Pons (tissue), 1 donor: Measurements from ENCODE around the gene LRRC25.
"Not testable (repeated sequence)": the region's sequence is repeated elsewhere in the genome, so short reads cannot be mapped to it uniquely, and the experiment has no call there.

Source experiments
- DNase-seq: peaks from one replicate; pipeline ENCODE4 v3.0.0-alpha.2; 2016; ENCODE audit warnings: low spot score

The LRRC25 gene

GRCh38 chr19:18424890-18425514 is 27.6 kb upstream of the LRRC25 start:
- DNase-seq: no peak

- DNase-seq: no peak
These were observed 26.9 kb upstream of the LRRC25 start for GRCh38 chr19:18424122-18424889.

GRCh38 chr19:18423258-18424020 is 26.0 kb upstream of the LRRC25 start:
- DNase-seq: no peak

DNA sequence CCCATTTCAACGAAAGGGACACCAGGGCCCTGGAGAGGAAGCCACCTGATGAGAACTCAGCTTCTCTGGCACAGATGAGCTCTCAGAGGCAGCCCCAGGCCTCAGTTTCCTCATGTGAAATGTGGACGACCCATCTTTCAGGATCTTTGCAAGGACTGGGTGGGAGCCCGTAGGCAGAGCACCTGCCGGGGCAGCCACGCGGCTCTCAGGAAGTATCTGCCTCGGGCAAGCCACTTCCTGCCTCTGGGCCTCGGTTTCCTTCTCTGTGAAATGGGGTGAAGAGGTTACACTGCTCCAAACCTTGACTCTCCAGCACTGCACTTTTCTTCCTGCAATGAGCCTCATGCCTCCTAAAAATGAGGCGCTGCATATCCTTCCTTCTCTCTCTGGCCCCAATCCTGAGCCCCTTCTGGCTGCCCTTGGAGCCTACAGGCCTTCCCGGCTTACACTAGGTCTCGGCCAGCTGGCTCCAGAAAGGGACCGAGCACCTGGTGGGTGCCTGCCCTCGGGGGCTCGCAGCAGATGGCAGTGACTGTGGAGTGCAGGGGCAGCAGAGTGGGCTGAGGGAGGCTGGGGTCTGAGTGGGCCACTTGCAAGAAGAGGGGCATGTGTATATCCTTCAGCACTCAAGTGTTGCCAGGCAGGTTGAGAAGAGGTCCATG is 25.2 kb upstream of the LRRC25 start:
- no peak for DNase-seq

GRCh38 chr19:18421371-18421959 is 24.0 kb upstream of the LRRC25 start:
- no peak for DNase-seq

DNA sequence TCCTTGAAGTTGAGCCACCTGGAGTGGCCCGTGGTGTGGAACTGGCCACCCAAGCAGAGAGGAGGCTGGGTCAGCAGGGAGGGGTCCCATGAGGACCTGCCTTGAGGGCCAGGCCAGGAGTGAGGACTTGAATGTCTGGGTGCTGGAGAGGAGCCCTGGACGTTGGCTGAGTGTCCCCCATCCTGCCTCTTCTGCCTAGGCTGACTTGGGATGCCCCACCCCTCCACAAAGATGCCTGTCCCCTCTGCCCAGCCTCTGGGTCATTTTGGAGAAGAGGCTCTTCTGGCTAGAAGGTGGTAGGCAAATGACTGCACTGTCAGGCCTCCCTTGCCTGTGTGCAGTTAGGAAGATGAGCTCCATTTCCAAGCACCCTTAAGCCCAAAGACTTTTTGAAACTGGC is 23.5 kb upstream of the LRRC25 start:
- DNase-seq: no peak

DNA sequence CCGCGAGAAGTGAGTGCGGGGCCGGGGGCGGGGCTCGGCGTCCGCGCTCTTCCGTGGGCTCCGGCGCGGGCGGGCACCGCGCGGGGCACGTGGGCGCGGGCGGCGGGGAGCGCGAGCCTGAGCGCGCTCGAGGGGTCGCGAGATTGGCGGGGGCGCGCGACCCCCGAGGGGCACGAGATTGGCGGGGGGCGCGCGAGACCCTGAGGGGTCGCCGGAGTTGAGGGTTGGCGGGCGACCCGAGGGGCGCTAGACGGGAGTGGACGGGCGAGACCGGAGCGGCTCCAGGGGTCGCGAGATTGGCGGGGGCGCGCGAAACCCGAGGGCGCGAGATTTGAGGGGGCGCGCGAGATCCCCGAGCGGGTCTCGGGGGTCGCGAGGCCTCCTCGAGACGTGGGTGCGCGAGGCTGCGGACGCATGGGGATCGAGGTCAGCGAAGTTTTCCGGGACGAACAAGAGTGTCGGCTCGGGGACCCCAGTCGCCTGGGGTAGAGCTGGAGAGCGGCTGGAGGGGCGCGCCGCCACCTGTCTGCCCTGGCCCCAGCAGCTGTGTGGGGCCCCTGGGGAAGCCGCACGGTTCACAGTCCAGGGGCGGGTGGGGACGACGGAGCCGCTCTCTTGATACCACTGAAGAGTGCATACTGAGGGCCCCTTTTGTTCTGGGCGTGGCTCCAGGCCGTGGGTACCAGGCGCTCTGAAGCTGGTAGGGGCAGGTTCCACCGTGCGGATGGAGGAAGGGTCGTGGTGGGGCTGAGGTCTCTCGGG is 22.5 kb upstream of the LRRC25 start:
- DNase-seq: no peak

GRCh38 chr19:18419195-18419698 is 21.8 kb upstream of the LRRC25 start, which contains the start of gene SSBP4:
TSS of gene SSBP4 (plus strand) at chr19:18419398. CDS start at chr19:18419649, 251 bp downstream.
- DNase-seq: no peak

- DNase-seq: no peak
These were observed 21.2 kb upstream of the LRRC25 start for GRCh38 chr19:18418483-18419194.

DNA sequence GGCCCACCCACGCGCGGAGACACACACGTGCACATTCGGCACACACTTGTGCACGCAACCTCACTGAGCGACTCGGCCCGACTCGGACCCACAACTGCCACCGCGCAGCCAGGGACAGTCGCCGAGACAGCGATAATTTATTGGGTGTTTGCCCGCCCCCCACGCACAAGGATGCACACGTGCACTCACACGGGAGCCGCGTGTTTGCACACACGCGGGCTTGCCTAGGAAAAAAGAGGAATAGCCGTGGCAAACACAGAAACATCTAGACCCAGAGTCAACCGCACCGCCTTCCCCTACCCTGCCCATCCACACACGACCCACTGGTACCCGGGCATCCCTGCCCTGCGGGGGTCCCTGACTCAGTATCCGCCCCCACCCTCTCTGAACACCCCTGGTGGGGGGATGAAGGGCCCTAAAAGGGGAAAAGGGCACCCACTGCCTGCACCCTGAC is 20.6 kb upstream of the LRRC25 start:
- DNase-seq: no peak

- no peak for DNase-seq
These were observed 20.0 kb upstream of the LRRC25 start for GRCh38 chr19:18417250-18418028.

DNA sequence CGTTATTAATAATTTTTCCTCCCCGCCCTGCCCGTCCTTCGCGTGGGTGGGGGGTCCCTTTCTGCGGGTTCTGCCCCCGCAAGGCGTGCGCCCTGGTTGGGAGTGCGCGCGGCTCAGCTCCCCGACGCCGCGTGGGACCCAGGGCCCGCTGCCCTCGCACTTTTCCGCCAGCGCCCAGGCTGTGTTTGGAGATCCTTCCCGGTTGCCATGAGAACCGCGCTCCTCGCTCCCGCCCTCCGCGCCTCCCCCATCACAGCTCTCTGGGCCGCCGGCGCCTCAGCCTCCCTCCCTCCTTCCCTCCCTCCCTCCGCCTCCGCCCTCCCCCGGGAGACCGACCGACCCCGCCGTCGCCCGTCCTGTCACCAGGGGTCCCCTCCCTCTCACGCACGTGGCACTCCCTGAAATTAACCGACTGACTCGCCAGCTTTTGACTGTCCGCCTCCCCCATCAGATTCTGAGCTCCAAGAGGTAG is 19.4 kb upstream of the LRRC25 start:
- no peak for DNase-seq

- peak; percentile 64 for DNase-seq
These were observed 17.9 kb upstream of the LRRC25 start for GRCh38 chr19:18415178-18415867.

DNA sequence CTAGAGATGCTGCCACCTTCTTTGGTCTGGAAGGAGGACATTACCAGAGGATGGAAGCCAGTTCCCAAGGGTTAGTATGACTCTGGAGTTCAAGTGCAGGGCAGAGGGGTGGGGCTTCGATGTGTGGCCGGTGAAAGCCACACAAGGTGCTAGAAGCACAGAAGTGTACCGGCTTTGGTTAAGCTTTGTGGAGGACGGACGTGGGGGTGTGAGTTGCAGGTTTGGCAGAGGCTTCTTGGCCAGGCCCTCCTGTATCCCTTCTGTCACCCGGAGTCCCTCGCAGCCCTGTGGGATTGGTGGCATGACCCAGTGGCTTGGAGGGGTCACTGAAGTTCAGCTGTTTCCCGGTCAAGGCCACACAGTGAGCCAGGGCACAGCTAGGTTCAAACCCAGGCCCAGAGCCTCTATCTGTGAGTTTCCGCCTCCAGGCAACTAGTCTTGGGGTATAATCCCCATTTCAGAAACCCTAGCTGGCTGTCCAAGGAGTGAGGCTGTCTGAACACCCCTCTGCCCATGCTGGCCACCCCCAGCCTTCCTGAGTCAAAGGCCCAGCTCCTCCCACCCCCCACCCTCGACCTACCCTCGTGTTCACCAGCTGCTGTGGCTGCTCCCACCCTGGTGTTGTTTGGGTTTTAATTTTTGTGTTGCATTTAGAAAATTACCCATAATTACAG is 17.2 kb upstream of the LRRC25 start:
- no peak for DNase-seq

GRCh38 chr19:18412610-18413239 is 15.3 kb upstream of the LRRC25 start:
- no peak for DNase-seq

DNA sequence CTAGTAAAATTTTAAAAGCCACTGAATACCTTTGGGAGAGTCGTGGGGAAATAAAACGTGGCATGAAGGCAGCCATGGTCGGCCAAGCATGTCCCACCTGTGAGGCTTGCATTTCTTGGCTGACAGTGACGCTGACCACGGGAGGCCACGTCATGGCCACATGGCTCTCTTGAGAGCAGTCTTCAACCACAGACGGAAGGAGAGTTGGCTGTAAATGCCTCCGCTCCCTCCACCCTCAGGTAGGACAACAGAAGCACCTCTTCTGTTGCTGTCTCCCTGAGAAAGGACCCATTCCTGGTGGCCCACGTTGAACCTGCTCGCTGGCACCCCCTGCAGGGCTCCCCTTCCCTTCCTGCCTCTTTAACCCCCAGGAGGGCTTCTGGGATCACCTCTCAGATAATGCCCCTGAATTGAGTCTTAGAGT is 10.6 kb upstream of the LRRC25 start:
- no peak for DNase-seq

DNA sequence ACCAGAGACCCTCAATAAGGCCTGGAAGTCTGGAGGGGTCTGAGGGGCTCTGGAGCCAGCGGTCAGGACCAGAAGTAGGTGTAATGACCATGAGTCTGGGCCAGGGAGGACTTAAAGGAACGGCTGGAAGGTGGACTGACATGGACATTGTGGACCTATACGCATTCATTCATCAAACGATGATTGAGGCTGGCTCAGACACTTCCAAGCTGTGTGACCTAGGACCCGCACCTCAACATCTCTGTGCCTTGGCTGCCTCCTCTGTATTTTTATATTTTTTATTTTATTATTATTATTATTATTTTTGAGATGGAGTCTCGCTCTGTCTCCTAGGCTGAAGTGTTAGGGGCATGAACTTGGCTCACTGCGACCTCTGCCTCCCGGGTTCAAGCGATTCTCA is 9.3 kb upstream of the LRRC25 start:
- DNase-seq: no peak

GRCh38 chr19:18405754-18406153 is 8.3 kb upstream of the LRRC25 start:
- not testable (repeated sequence) for DNase-seq
